ENCODE data around the gene ZC3H12D.

GRCh38 chr6:149515494-149515893 lies 30.7 kb upstream of the ZC3H12D start:
- no peak for TF ChIP-seq EZH2 (IDR thresholded peaks at IDR 0.05; ENCODE audit: borderline replicate concordance, low read depth, low read length, severe bottlenecking)
- no peak for TF ChIP-seq CTCF (IDR thresholded peaks at IDR 0.05; ENCODE audit: borderline replicate concordance, extremely low read depth, low read length, poor library complexity, severe bottlenecking)
